HuH-7.5 (cell line): ENCODE measurements around the gene NUP93.

ENCODE experiments used
- DNase-seq: peaks from one replicate; pipeline ENCODE4 v3.0.0; 2011; ENCODE audit warnings: low spot score

Gene NUP93

DNA sequence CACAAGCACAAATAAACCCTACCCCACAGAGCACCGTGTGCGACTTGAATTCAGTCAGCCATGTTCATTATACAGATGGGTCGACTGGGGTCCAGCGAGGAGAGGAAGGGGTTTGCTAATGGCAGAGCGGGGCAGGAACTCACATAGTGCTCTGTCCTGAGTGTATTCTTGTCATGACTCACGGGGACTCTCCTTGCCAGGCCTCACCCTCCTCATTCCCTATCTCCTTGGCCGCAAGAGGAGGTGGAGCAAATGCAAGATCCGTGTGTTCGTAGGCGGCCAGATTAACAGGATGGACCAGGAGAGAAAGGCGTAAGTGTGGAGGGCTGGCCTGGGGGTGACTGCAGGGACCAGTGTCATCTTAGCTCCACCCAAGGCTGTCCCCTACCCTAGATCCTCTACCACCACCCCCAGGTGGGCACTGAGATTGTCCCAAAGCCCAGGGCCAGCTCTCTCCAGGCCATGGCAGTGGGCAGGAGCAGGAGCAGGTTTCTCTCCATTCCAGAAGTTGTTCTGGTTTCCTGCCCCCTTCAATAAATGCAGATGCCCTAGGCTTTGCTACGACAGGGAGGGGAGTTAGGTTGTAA lies 164.5 kb downstream of the NUP93 start:
- no peak for DNase-seq

DNA sequence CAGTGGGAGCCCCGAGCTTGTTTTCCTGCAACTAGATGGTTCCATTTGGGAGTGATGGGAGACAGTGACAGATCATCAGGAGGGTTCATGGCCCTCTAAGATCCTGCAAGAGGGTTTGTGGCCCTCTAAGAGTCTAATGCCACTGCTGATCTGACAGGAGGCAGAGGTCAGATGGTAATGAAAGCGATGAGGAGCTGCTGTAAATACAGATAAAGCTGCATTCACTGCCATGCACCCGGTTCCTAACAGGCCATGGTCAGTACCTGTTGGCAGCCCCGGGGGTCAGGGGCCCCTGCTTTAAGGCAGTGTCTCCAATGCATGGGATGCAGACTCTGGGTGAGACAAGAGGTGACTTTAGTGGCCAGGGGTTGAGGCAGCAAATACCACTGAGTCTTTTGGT lies 165.9 kb downstream of the NUP93 start:
- DNase-seq: no peak

DNA sequence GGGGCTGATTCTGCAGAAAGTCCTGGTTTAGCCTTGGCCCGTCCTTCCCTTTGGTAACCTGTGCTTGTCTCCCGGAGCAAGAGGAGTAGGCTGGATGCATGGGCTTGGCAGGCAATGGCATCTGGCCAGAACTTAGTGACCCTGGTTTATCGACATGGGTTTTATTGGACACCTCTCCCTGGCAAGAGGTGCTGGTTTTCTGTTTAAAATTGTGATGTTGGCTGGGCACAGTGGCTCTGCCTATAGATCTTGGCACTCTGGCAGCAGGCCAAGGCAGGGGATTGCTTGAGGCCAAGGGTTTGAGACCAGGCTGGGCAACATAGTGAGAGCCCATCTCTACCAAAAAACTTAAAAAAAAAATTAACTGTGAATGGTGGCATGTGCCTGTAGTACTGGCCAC lies 166.3 kb downstream of the NUP93 start:
- no peak for DNase-seq

DNA sequence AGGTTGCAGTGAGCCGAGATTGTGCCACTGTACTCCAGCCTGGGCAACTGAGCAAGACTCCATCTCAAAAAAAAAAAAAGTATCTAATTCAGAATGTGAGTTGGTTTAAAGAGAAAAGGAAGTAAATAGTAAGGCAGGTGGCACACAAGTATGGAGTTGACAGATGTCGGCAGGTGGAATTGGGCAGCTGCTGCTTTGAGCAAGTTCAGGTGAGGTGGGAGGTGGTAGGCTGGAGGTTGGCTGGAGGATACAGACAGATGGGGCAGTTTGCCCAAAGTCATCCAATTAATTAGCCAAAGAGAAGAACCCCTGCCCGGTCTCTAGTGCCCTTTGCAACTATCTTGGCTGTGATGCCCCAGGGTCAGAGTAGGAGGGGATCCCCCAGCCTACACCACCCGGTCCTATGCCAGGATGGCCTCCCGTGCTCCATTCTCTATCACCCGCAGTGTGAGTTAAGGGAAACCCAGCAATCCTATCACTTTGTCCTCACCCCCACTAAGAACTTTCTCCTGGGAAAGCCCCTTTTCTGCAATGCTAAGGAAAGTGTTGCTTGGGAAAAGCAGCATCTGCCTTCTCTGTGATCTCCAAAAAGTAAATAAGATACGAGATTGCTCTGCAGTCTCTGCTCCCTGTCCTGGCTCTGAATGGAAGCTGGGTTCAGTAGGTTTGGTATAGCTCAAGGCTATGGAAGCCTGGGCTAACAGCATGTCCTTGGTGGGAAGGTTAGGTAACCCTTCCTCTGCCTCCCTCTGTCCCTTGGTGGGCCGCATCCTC lies 167.3 kb downstream of the NUP93 start:
- no peak for DNase-seq

DNA sequence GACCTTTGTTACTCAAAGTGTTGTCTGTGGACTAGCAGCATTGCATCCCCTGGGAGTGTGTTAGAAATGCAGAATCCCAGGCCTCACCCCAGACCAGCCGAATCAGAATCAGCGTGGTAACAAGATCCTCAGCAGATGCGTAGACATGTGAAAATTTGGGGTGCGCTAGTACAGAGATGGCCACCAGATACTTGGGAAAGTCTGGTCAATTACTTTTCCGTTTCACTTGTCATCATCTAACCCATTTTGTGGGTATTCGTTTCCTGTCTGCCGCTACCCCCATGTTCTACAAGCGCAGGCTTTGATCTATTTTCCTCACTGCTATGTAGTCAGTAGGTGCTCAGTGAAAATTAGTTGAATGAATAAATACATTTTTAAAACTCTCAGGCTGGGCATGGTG lies 168.9 kb downstream of the NUP93 start:
- no peak for DNase-seq
